ENCODE results near the gene CNN2. TPM values are rescaled to one million over a fixed set of nuclear protein-coding genes. Genes with fewer than 3 reads are reported as not detected.

Gene CNN2
- total RNA-seq, 1 experiment from 2014 or later: 97.9 TPM

- Histone ChIP-seq H3K79me2 (ENCODE audit: low read length) (no peaks in the 10 kb centered on the region), H3K27me3 (ENCODE audit: low read length) (no peaks in the 10 kb centered on the region), H3K9me3 (ENCODE audit: low read length) (no peaks in the 10 kb centered on the region), H3F3A (ENCODE audit: low read length, unreplicated experiment) (no peaks in the 10 kb centered on the region), H3K9ac (ENCODE audit: low read length) (no peak overlapping the region), H3K4me3 (ENCODE audit: low read length) (no peak overlapping the region), H3K4me2 (ENCODE audit: low read length) (peak overlapping the region; percentile 7; the same call in 1 of the 2 replicates), H3K27ac (ENCODE audit: low read length) (no peak overlapping the region), H4K20me1 (ENCODE audit: low read length) (no peaks in the 10 kb centered on the region), H3K9me2 (replicated peaks; ENCODE audit: low read length) (no peaks in the 10 kb centered on the region), H3K36me3 (ENCODE audit: low read depth, low read length) (no peaks in the 10 kb centered on the region), H3K4me1 (ENCODE audit: insufficient read depth, low read length) (no peaks in the 10 kb centered on the region), H2AFZ (ENCODE audit: low read length) (no peak overlapping the region)
- DNase-seq (peak; percentile 41), ATAC-seq (peak; percentile 53)
- POLR2A ChIA-PET (ENCODE audit: unreplicated experiment): no interaction called here
- TF ChIP-seq CTCF (conservative IDR thresholded peaks at IDR 0.05; ENCODE audit: low read depth, low read length) (peak; percentile 84), EZH2 (IDR thresholded peaks at IDR 0.05; ENCODE audit: low read length, unreplicated experiment) (no peak), EZH2phosphoT487 (IDR thresholded peaks at IDR 0.05; ENCODE audit: borderline replicate concordance, low read length) (no peak)
- BruUV-seq (replicated peaks): no TSS peak
- intact Hi-C loops (cut with micrococcal nuclease): no loop called here
- CTCF ChIA-PET: interaction anchor here (0.6 kb wide), 1 partner anchor 16 kb away, joined by 4 read pairs; no protein-coding TSS in a partner anchor
These were observed 24.8 kb upstream of the CNN2 start for GRCh38 chr19:1001538-1002166.

GRCh38 chr19:1002600-1002999, 23.8 kb upstream of the CNN2 start:
- Histone ChIP-seq H3K9me3 (ENCODE audit: low read length) (no peaks in the 10 kb centered on the region), H4K20me1 (ENCODE audit: low read length) (no peaks in the 10 kb centered on the region), H3K4me1 (ENCODE audit: insufficient read depth, low read length) (no peaks in the 10 kb centered on the region), H3K79me2 (ENCODE audit: low read length) (no peaks in the 10 kb centered on the region), H3K36me3 (ENCODE audit: low read depth, low read length) (no peaks in the 10 kb centered on the region), H3K9ac (ENCODE audit: low read length) (no peak overlapping the region), H3K27me3 (ENCODE audit: low read length) (no peaks in the 10 kb centered on the region), H3K4me3 (ENCODE audit: low read length) (no peak overlapping the region), H3F3A (ENCODE audit: low read length, unreplicated experiment) (no peaks in the 10 kb centered on the region), H2AFZ (ENCODE audit: low read length) (no peak overlapping the region), H3K27ac (ENCODE audit: low read length) (no peak overlapping the region), H3K9me2 (replicated peaks; ENCODE audit: low read length) (no peaks in the 10 kb centered on the region), H3K4me2 (ENCODE audit: low read length) (no peak overlapping the region)
- DNase-seq (no peak), ATAC-seq (no peak)
- intact Hi-C loops (cut with micrococcal nuclease): no loop called here
- CTCF ChIA-PET: interaction anchor here (0.5 to 0.6 kb wide), 2 partner anchors 119 to 154 kb away, joined by 3 to 4 read pairs; no protein-coding TSS in a partner anchor
- no peak for TF ChIP-seq EZH2 (IDR thresholded peaks at IDR 0.05; ENCODE audit: low read length, unreplicated experiment)
- BruUV-seq (replicated peaks): no TSS peak
- POLR2A ChIA-PET (ENCODE audit: unreplicated experiment): interaction anchor here (0.6 kb wide), 1 partner anchor 10 kb away, joined by 3 read pairs; no protein-coding TSS in a partner anchor

GRCh38 chr19:1003283-1003682, 23.1 kb upstream of the CNN2 start:
- DNase-seq (no peak), ATAC-seq (no peak)
- POLR2A ChIA-PET (ENCODE audit: unreplicated experiment): interaction anchor here (0.6 kb wide), 2 partner anchors 9 to 144 kb away, joined by 3 read pairs; no protein-coding TSS in a partner anchor
- Histone ChIP-seq H3K4me3 (ENCODE audit: low read length) (no peak overlapping the region), H3F3A (ENCODE audit: low read length, unreplicated experiment) (no peaks in the 10 kb centered on the region), H3K4me1 (ENCODE audit: insufficient read depth, low read length) (no peaks in the 10 kb centered on the region), H3K9me2 (replicated peaks; ENCODE audit: low read length) (no peaks in the 10 kb centered on the region), H3K79me2 (ENCODE audit: low read length) (no peaks in the 10 kb centered on the region), H3K27ac (ENCODE audit: low read length) (no peak overlapping the region), H3K27me3 (ENCODE audit: low read length) (no peaks in the 10 kb centered on the region), H3K4me2 (ENCODE audit: low read length) (no peak overlapping the region), H3K36me3 (ENCODE audit: low read depth, low read length) (no peaks in the 10 kb centered on the region), H2AFZ (ENCODE audit: low read length) (no peak overlapping the region), H3K9me3 (ENCODE audit: low read length) (no peaks in the 10 kb centered on the region), H4K20me1 (ENCODE audit: low read length) (no peaks in the 10 kb centered on the region), H3K9ac (ENCODE audit: low read length) (no peak overlapping the region)
- BruUV-seq (replicated peaks): no TSS peak
- TF ChIP-seq CTCF (conservative IDR thresholded peaks at IDR 0.05; ENCODE audit: low read depth, low read length): no peak
- no peak for TF ChIP-seq EZH2phosphoT487 (IDR thresholded peaks at IDR 0.05; ENCODE audit: borderline replicate concordance, low read length)
- no peak for TF ChIP-seq EZH2 (IDR thresholded peaks at IDR 0.05; ENCODE audit: low read length, unreplicated experiment)
- intact Hi-C loops (cut with micrococcal nuclease): no loop called here
- CTCF ChIA-PET: interaction anchor here (0.8 kb wide), 1 partner anchor 16 kb away, joined by 4 read pairs; no protein-coding TSS in a partner anchor
